Measurements from ENCODE around the gene RGS7. TPM values are rescaled to one million over a fixed set of nuclear protein-coding genes. Genes with fewer than 3 reads are reported as not detected.

The RGS7 gene
- total and polyA plus RNA-seq, 10 of the 15 experiments (the other 5 are each of a cell fraction or from before 2014, with no cell fraction given) = not detected

DNA sequence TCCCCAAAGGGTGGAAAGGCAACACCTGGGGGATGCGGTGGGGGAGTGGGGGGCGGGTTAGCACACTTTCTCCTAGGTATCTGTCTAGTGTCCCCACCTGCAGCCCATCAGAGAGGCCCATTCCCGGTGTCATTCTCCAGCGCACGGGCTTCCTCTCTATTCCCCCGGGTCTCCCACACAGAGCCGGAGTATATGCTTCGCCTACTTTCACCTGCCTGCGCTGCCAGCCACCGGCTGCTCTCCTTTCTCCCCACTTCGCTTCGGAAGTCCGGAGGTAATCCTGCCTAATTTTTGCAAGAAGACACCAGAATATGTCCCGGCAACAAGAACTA, 852 bp downstream of the RGS7 start (continued):
- TF ChIP-seq CBX3 (IDR thresholded peaks at IDR 0.05; ENCODE audit: borderline replicate concordance, low read depth) (no peak), CHD4 (IDR thresholded peaks at IDR 0.05) (no peak)
- TF ChIP-seq, protein P1, sequence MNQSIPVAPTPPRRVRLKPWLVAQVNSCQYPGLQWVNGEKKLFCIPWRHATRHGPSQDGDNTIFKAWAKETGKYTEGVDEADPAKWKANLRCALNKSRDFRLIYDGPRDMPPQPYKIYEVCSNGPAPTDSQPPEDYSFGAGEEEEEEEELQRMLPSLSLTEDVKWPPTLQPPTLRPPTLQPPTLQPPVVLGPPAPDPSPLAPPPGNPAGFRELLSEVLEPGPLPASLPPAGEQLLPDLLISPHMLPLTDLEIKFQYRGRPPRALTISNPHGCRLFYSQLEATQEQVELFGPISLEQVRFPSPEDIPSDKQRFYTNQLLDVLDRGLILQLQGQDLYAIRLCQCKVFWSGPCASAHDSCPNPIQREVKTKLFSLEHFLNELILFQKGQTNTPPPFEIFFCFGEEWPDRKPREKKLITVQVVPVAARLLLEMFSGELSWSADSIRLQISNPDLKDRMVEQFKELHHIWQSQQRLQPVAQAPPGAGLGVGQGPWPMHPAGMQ (IDR thresholded peaks at IDR 0.05; ENCODE audit: borderline replicate concordance) = no peak

DNA sequence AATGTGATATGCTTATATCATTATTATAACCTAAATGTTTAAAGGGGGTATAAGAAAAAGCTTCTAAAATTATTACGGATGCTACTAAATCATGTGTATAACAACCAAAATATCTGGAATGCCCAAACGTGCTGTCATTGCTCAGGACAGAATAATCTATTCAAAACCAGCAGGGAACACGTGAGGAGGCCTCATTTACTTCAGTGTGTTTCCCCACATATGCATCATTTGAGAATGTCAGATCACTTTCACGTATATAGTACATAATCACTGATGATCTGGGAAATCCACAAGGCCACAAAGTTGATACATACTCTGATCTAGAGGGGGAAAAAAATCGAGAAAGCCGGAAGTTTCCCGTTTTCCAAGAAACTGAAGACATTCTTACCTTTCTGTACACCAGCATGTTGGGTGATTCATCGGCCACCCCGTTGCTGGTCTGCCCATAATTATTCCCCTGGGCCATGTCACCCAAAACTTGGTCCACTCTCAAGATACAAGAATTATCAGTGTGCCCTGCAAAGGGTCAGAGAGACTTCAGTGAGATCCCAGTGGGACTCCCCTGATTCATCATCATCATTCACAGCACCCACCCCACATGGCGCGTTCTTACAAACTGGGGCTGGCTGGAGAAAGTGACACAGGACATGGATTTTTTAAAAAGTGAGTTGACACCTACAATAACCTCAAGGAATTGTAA, 1.5 kb downstream of the RGS7 start:
- CTCF ChIA-PET = no interaction called here
- 16% methylated on average over 11 of the region's 11 CpGs for WGBS (ENCODE audit: insufficient coverage, insufficient replicate concordance, low lambda C conversion rate, missing lambda C conversion rate)
- SMC1A ChIA-PET (ENCODE audit: uncharacterized antibody, unreplicated experiment) = no interaction called here

More for the DNA sequence above, 1.5 kb downstream of the RGS7 start:
- peaks cover 4 to 14% of the 10 kb centered on the region in 2 experiments for H3K27me3 ChIP-seq (replicated peaks in 1 of 2; ENCODE audit: control insufficient read depth in 2 of 2, insufficient read depth in 2 of 2, low read length in 1 of 2)
- RAD21 ChIA-PET (ENCODE audit: unreplicated experiment) = no interaction called here
- no peak for TF ChIP-seq NR2C1 (IDR thresholded peaks at IDR 0.05)
- TF ChIP-seq MTA3 (IDR thresholded peaks at IDR 0.05; ENCODE audit: borderline replicate concordance, low read length) = no peak
- TF ChIP-seq, protein P2, sequence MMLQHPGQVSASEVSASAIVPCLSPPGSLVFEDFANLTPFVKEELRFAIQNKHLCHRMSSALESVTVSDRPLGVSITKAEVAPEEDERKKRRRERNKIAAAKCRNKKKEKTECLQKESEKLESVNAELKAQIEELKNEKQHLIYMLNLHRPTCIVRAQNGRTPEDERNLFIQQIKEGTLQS (IDR thresholded peaks at IDR 0.05; ENCODE audit: borderline replicate concordance, extremely low read depth, low read depth, low read length) = no peak
- no peak for TF ChIP-seq IKZF2 (IDR thresholded peaks at IDR 0.05)
- TF ChIP-seq SUPT20H (IDR thresholded peaks at IDR 0.05; ENCODE audit: borderline replicate concordance, control insufficient read depth, low read depth, low read length) = no peak
- TF ChIP-seq RUNX3 (IDR thresholded peaks at IDR 0.05; ENCODE audit: low read length) = no peak
- TF ChIP-seq CHD4 (IDR thresholded peaks at IDR 0.05) = no peak
- no peak for TF ChIP-seq TBL1XR1 (IDR thresholded peaks at IDR 0.05; ENCODE audit: low read depth, low read length)
- TF ChIP-seq HDGF (IDR thresholded peaks at IDR 0.05) = no peak
- no peak for TF ChIP-seq ZZZ3 (IDR thresholded peaks at IDR 0.05; ENCODE audit: control insufficient read depth, insufficient read length, low read depth)
- no peak overlapping the region for H3K4me2 ChIP-seq (ENCODE audit: control insufficient read depth, insufficient read depth)
- ATAC-seq (no peak), FAIRE-seq (no peak), DNase-seq (ENCODE audit: low read depth, low spot score) (no peak)
- no peak overlapping the region for H2AFZ ChIP-seq (ENCODE audit: control insufficient read depth, low read depth, low read length)
- no TSS peak for BruUV-seq (replicated peaks)
- in situ Hi-C loops (cut with MboI) (no loop called here), intact Hi-C loops (cut with micrococcal nuclease; ENCODE audit: unreplicated experiment) (no loop called here)
- H4K20me1 ChIP-seq (ENCODE audit: control insufficient read depth, insufficient read depth) = no peaks in the 10 kb centered on the region
- H3K36me3 ChIP-seq (ENCODE audit: control insufficient read depth in 2 of 2, insufficient read depth in 2 of 2, low read length in 1 of 2) = no peaks in the 10 kb centered on the region
- POLR2A ChIA-PET = no interaction called here
- H3K9me3 ChIP-seq (replicated peaks; ENCODE audit: control insufficient read depth, insufficient read depth, low read length) = no peaks in the 10 kb centered on the region
- H3K4me1 ChIP-seq (ENCODE audit: control insufficient read depth, insufficient read depth, low read length) = no peaks in the 10 kb centered on the region
- no peak overlapping the region for H3K4me3 ChIP-seq
- no peaks in the 10 kb centered on the region for H3K79me2 ChIP-seq (ENCODE audit: control insufficient read depth, insufficient read depth, low read length)
- H3K27ac ChIP-seq (ENCODE audit: control insufficient read depth, insufficient read depth) = no peak overlapping the region
- no peak overlapping the region for H3K9ac ChIP-seq (ENCODE audit: control insufficient read depth, insufficient read depth, low read length)

Data from GM12878 (cell line).